Measurements from ENCODE around the gene ESF1.

Gene ESF1

GRCh38 chr20:13784893-13785715 lies at the start of gene ESF1, which contains the start of gene NDUFAF5:
Gene ESF1, minus strand, starts transcription at chr20:13784919. Its CDS starts 1,779 bp downstream, at chr20:13783140.
Gene NDUFAF5, plus strand, starts transcription at chr20:13785028. Its CDS starts 41 bp downstream, at chr20:13785069.
- DNase-seq: peak; percentile 96 to 98 (median 98)

- no peak for DNase-seq
Observed at GRCh38 chr20:13831476-13831875, 46.8 kb upstream of the ESF1 start.

GRCh38 chr20:13825465-13825864 lies 40.7 kb upstream of the ESF1 start:
- DNase-seq: no peak

GRCh38 chr20:13824459-13824858 lies 39.7 kb upstream of the ESF1 start:
- no peak for DNase-seq

GRCh38 chr20:13822459-13822858 lies 37.7 kb upstream of the ESF1 start:
- no peak for DNase-seq

GRCh38 chr20:13821876-13822275 lies 37.2 kb upstream of the ESF1 start:
- DNase-seq: peak in 2 of 3 donors; percentile 12 to 30

GRCh38 chr20:13819885-13820645 lies 35.3 kb upstream of the ESF1 start:
- peak; percentile 53 to 70 (median 67) for DNase-seq

- no peak for DNase-seq
Observed at GRCh38 chr20:13817342-13817741, 32.6 kb upstream of the ESF1 start.

GRCh38 chr20:13816757-13817156 lies 32.0 kb upstream of the ESF1 start:
- no peak for DNase-seq

GRCh38 chr20:13814672-13815071 lies 30.0 kb upstream of the ESF1 start:
- no peak for DNase-seq

GRCh38 chr20:13813910-13814309 lies 29.2 kb upstream of the ESF1 start:
- DNase-seq: no peak

GRCh38 chr20:13810446-13810845 lies 25.7 kb upstream of the ESF1 start:
- no peak for DNase-seq

GRCh38 chr20:13809855-13810254 lies 25.1 kb upstream of the ESF1 start:
- DNase-seq: no peak

GRCh38 chr20:13809373-13809772 lies 24.7 kb upstream of the ESF1 start:
- DNase-seq: no peak

GRCh38 chr20:13800728-13801134 lies 16.0 kb upstream of the ESF1 start:
- no peak for DNase-seq

GRCh38 chr20:13799974-13800373 lies 15.3 kb upstream of the ESF1 start:
- no peak for DNase-seq

- DNase-seq: no peak
Observed at GRCh38 chr20:13799040-13799439, 14.3 kb upstream of the ESF1 start.

- DNase-seq: no peak
Observed at GRCh38 chr20:13794667-13795066, 9.9 kb upstream of the ESF1 start.

GRCh38 chr20:13793001-13793400 lies 8.3 kb upstream of the ESF1 start:
- no peak for DNase-seq

- DNase-seq: peak in 1 of 3 donors; percentile 14
Observed at GRCh38 chr20:13791540-13792459, 7.1 kb upstream of the ESF1 start.

- no peak for DNase-seq
Observed at GRCh38 chr20:13790708-13791107, 6.0 kb upstream of the ESF1 start.

GRCh38 chr20:13788167-13788834 lies 3.6 kb upstream of the ESF1 start:
- DNase-seq: peak; percentile 28 to 38 (median 30)

All from suppressor macrophage treated with lipopolysaccharide for 1 hour (primary cell).